ENCODE measurements around the gene WNT9B.

WNT9B gene

GRCh38 chr17:46811978-46812583 lies 39.3 kb upstream of the WNT9B start:
- H3K4me3 ChIP-seq (replicated peaks; ENCODE audit: low read depth, low read length) = no peak overlapping the region
- TF ChIP-seq, protein P1, sequence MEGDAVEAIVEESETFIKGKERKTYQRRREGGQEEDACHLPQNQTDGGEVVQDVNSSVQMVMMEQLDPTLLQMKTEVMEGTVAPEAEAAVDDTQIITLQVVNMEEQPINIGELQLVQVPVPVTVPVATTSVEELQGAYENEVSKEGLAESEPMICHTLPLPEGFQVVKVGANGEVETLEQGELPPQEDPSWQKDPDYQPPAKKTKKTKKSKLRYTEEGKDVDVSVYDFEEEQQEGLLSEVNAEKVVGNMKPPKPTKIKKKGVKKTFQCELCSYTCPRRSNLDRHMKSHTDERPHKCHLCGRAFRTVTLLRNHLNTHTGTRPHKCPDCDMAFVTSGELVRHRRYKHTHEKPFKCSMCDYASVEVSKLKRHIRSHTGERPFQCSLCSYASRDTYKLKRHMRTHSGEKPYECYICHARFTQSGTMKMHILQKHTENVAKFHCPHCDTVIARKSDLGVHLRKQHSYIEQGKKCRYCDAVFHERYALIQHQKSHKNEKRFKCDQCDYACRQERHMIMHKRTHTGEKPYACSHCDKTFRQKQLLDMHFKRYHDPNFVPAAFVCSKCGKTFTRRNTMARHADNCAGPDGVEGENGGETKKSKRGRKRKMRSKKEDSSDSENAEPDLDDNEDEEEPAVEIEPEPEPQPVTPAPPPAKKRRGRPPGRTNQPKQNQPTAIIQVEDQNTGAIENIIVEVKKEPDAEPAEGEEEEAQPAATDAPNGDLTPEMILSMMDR (IDR thresholded peaks at IDR 0.05; ENCODE audit: low read length, missing control alignments) = no peak
- DNase-seq (ENCODE audit: low read depth) = peak; percentile 9

GRCh38 chr17:46812624-46813318 lies 38.6 kb upstream of the WNT9B start:
- no peak for DNase-seq (ENCODE audit: low read depth)
- no peak overlapping the region for H3K4me3 ChIP-seq (replicated peaks; ENCODE audit: low read depth, low read length)
- TF ChIP-seq, protein P1 (IDR thresholded peaks at IDR 0.05; ENCODE audit: low read length, missing control alignments) = no peak

- TF ChIP-seq, protein P1 (IDR thresholded peaks at IDR 0.05; ENCODE audit: low read length, missing control alignments) = no peak
- no peak overlapping the region for H3K4me3 ChIP-seq (replicated peaks; ENCODE audit: low read depth, low read length)
- no peak for DNase-seq (ENCODE audit: low read depth)
These were observed 37.5 kb upstream of the WNT9B start for GRCh38 chr17:46813920-46814319.

GRCh38 chr17:46814446-46814845 lies 36.9 kb upstream of the WNT9B start:
- TF ChIP-seq, protein P1 (IDR thresholded peaks at IDR 0.05; ENCODE audit: low read length, missing control alignments) = no peak
- DNase-seq (ENCODE audit: low read depth) = no peak
- H3K4me3 ChIP-seq (replicated peaks; ENCODE audit: low read depth, low read length) = no peak overlapping the region

DNA sequence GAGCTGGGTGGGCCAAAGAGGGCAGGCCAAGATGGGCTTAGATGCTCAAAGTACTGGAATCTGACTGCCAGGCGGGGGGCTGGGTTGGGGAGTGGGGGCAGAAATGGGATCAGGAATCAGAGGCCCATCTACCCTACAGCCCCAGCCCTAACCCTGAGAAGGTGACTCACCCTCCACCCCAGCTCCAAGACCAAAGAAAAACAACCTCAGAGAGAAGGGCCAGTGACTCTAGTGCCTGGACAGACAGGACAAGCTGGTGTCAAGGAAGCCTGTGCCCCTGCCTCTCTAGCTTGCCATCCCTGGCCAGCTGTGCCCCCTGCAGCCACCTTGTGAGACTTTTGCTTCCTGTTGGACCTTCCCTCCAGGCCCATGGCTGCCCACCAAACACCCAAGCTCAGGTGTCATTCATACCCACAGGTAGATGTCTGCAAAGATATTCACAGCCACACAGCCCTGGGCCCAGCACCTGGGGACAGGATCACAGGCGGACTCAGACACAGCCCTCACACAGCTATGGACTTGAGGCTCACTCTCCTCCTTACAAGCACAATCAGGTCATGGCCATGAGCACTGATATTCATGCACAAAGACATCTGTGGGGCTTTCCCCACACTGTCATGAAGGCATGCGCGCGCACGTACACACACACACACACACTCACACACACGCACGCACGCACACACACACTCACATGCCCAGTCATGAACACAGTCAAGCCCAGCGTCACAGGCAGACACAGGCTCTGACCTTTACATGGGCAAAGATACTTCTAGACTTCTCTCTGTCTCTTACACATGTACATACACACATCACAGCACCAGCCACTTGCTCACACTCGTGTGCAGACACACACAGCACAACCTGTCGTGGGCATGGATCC lies 35.7 kb upstream of the WNT9B start:
- H3K4me3 ChIP-seq (replicated peaks; ENCODE audit: low read depth, low read length) = no peak overlapping the region
- TF ChIP-seq, protein P1 (IDR thresholded peaks at IDR 0.05; ENCODE audit: low read length, missing control alignments) = no peak
- DNase-seq (ENCODE audit: low read depth) = no peak

GRCh38 chr17:46817151-46817900 lies 34.1 kb upstream of the WNT9B start:
- no peak for DNase-seq (ENCODE audit: low read depth)
- no peak overlapping the region for H3K4me3 ChIP-seq (replicated peaks; ENCODE audit: low read depth, low read length)
- TF ChIP-seq, protein P1 (IDR thresholded peaks at IDR 0.05; ENCODE audit: low read length, missing control alignments) = no peak
